GM12891 (cell line): ENCODE results near the gene FMOD.

ENCODE experiments used
- PAX5 ChIP-seq: IDR thresholded peaks from 2 replicates; pipeline ENCODE4 v1.6.1; 2011; ENCODE audit warnings: low read length, moderate library complexity, mild to moderate bottlenecking; ENCODE audit not compliant: insufficient read depth, severe bottlenecking
- POLR2A ChIP-seq: IDR thresholded peaks from 2 replicates; pipeline ENCODE4 v1.6.1; 2011; ENCODE audit warnings: low read depth, low read length, control low read depth
- POLR2AphosphoS5 ChIP-seq: IDR thresholded peaks from 2 replicates; pipeline ENCODE4 v1.6.1; 2011; ENCODE audit warnings: low read depth, low read length, control low read depth
- POU2F2 ChIP-seq: IDR thresholded peaks from 2 replicates; pipeline ENCODE4 v1.6.1; 2011; ENCODE audit warnings: low read depth, mild to moderate bottlenecking, control low read depth, low read length, moderate library complexity
- SPI1 ChIP-seq: IDR thresholded peaks from 2 replicates; pipeline ENCODE4 v1.6.1; 2011; ENCODE audit warnings: low read depth, low read length, control low read depth
- TAF1 ChIP-seq: IDR thresholded peaks from 2 replicates; pipeline ENCODE4 v1.6.1; 2011; ENCODE audit warnings: low read depth, low read length, control low read depth

DNA sequence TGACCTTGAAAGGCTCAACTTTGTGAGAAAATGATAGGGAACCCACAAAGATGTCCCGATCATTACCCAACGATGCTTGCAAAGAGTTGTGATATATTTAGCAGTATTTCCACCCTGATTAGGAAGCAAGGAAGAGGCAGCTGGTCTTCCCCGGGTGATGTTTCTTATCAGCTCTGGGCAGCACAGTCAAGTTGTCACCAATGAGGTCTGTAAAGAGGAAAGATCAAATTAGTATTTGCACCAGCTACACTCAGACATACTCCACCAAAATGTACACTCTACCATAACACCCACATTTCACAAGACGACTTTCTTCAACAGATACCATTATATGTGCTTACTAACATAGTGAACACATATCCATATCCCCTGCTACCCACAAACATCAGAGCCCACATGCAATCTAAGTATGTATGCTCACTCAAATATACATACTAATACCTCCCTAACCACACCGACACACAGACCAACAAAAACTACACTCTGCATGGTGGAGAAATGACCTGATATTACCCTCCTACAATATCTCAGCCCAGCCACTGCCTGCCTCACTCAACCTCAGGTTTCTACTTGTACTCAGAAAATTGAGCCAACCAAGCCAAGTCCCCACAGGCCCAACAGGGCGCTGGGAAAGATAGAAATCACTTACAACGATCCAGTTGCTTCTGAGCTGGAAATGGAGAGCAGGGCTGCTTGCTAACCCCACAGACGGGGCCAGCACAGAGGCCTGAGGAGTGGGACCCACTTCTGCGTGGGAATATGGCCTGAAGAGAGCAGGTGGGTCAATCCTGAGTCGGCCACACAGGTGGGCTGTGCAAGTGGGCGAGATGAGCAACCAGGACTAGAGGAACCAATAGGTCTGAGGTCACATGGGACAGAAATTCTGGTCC, 50.2 kb downstream of the FMOD start:
- TF ChIP-seq POLR2AphosphoS5 (no peak), POLR2A (0 out of 2 replicates have a peak, but pooled peaks have one; percentile 39), TAF1 (no peak), PAX5 (no peak), SPI1 (no peak), POU2F2 (no peak)
